ENCODE results near the gene CMTM2. TPM values are rescaled to one million over a fixed set of nuclear protein-coding genes. Genes with fewer than 3 reads are reported as not detected.

Gene CMTM2
- total and polyA plus RNA-seq, 9 of the 15 experiments (the other 6 are each of a cell fraction or from before 2014, with no cell fraction given) = not detected

GRCh38 chr16:66534376-66534799 is 44.9 kb upstream of the CMTM2 start (continued):
- TF ChIP-seq, protein P1, sequence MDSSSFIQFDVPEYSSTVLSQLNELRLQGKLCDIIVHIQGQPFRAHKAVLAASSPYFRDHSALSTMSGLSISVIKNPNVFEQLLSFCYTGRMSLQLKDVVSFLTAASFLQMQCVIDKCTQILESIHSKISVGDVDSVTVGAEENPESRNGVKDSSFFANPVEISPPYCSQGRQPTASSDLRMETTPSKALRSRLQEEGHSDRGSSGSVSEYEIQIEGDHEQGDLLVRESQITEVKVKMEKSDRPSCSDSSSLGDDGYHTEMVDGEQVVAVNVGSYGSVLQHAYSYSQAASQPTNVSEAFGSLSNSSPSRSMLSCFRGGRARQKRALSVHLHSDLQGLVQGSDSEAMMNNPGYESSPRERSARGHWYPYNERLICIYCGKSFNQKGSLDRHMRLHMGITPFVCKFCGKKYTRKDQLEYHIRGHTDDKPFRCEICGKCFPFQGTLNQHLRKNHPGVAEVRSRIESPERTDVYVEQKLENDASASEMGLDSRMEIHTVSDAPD (CRISPR knock-in tag; IDR thresholded peaks at IDR 0.05) = no peak
- TF ChIP-seq ZNF766 (CRISPR knock-in tag; conservative IDR thresholded peaks at IDR 0.05) (no peak), HCFC1 (IDR thresholded peaks at IDR 0.05; ENCODE audit: low read depth, low read length) (no peak), BRCA1 (IDR thresholded peaks at IDR 0.05) (no peak), BRCA1 (CRISPR knock-in tag; IDR thresholded peaks at IDR 0.05) (no peak), ZNF24 (IDR thresholded peaks at IDR 0.05) (no peak), STAT5A (IDR thresholded peaks at IDR 0.05; ENCODE audit: borderline replicate concordance, low read length) (0 out of 2 replicates have a peak, but pooled peaks have one; percentile 41), USF1 (CRISPR knock-in tag; IDR thresholded peaks at IDR 0.05) (no peak), CBFA2T2 (conservative IDR thresholded peaks at IDR 0.05) (peak; percentile 93), ZNF561 (CRISPR knock-in tag; conservative IDR thresholded peaks at IDR 0.05) (no peak), ZFX (CRISPR knock-in tag; IDR thresholded peaks at IDR 0.05) (no peak), CCNT2 (IDR thresholded peaks at IDR 0.05; ENCODE audit: borderline replicate concordance, extremely low read depth, insufficient read length, low read depth, low read length) (no peak), TRIM25 (IDR thresholded peaks at IDR 0.05; ENCODE audit: borderline replicate concordance) (no peak), TRIM28 (IDR thresholded peaks at IDR 0.05) (no peak), ZSCAN29 (IDR thresholded peaks at IDR 0.05) (no peak), TOE1 (IDR thresholded peaks at IDR 0.05; ENCODE audit: borderline replicate concordance) (no peak), TOE1 (CRISPR knock-in tag; IDR thresholded peaks at IDR 0.05; ENCODE audit: borderline replicate concordance, low read depth) (no peak), NCOA2 (IDR thresholded peaks at IDR 0.05; ENCODE audit: partially characterized antibody in 2 of 2) (no peak), GABPA (tag; conservative IDR thresholded peaks at IDR 0.05; ENCODE audit: low read depth) (no peak), SIRT6 (IDR thresholded peaks at IDR 0.05; ENCODE audit: low read depth, low read length) (no peak)
- TF ChIP-seq, protein P2, sequence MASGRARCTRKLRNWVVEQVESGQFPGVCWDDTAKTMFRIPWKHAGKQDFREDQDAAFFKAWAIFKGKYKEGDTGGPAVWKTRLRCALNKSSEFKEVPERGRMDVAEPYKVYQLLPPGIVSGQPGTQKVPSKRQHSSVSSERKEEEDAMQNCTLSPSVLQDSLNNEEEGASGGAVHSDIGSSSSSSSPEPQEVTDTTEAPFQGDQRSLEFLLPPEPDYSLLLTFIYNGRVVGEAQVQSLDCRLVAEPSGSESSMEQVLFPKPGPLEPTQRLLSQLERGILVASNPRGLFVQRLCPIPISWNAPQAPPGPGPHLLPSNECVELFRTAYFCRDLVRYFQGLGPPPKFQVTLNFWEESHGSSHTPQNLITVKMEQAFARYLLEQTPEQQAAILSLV (tag; IDR thresholded peaks at IDR 0.05) = no peak
- TF ChIP-seq, protein P3, sequence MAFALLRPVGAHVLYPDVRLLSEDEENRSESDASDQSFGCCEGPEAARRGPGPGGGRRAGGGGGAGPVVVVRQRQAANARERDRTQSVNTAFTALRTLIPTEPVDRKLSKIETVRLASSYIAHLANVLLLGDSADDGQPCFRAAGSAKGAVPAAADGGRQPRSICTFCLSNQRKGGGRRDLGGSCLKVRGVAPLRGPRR (CRISPR knock-in tag; IDR thresholded peaks at IDR 0.05) = no peak
- TF ChIP-seq, protein P4, sequence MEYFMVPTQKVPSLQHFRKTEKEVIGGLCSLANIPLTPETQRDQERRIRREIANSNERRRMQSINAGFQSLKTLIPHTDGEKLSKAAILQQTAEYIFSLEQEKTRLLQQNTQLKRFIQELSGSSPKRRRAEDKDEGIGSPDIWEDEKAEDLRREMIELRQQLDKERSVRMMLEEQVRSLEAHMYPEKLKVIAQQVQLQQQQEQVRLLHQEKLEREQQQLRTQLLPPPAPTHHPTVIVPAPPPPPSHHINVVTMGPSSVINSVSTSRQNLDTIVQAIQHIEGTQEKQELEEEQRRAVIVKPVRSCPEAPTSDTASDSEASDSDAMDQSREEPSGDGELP (CRISPR knock-in tag; IDR thresholded peaks at IDR 0.05; ENCODE audit: borderline replicate concordance) = no peak
- TF ChIP-seq, protein P5, sequence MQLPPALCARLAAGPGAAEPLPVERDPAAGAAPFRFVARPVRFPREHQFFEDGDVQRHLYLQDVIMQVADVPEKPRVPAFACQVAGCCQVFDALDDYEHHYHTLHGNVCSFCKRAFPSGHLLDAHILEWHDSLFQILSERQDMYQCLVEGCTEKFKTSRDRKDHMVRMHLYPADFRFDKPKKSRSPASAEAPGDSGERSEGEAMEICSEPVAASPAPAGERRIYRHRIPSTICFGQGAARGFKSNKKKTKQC (CRISPR knock-in tag; IDR thresholded peaks at IDR 0.05) = no peak

All from K562 (cell line).